NB4 (cell line): ENCODE measurements around the gene RPL12.
"Not testable (repeated sequence)": the region's sequence is repeated elsewhere in the genome, so short reads cannot be mapped to it uniquely, and the experiment has no call there.

Experiments
- CTCF ChIP-seq: IDR thresholded peaks from one replicate; pipeline ENCODE4 v1.5.1; 2012; ENCODE audit warnings: low read depth, low read length
- POLR2A ChIP-seq: IDR thresholded peaks from 2 replicates; pipeline ENCODE4 v1.6.1; 2011; ENCODE audit warnings: mild to moderate bottlenecking; ENCODE audit not compliant: insufficient read length; ENCODE audit errors: extremely low read depth

GRCh38 chr9:127466407-127466917 is 15.3 kb upstream of the RPL12 start:
- TF ChIP-seq CTCF, POLR2A: not testable (repeated sequence)
